ENCODE results near the gene TBC1D24.

TBC1D24 gene

GRCh38 chr16:2450975-2451381 lies 23.9 kb upstream of the TBC1D24 start:
- no peak for DNase-seq

DNA sequence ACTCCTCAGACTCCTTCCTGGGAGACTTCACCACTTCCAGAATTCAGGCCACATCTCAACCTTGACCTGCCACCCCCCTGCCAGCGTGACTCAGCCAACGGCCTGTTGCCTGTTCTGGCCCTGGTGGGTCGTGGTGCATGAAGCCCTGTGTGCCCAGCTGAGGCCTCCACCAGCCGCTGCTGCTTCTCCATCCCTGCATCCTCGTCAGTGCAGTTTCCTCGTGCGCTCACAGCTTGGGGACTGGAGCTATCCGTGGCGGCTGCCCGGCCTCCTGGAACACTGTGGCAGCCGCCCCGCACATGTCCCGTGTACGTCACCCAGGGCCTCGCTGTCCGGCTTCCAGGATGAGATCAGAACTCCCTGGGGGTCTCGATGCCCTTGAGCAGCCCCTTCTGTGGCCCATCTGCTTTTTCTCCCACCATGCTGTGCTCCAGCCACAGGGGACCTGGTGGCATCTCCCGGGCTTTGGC lies 23.0 kb upstream of the TBC1D24 start:
- no peak for DNase-seq

- no peak for DNase-seq
Measured at GRCh38 chr16:2452650-2453049, 22.3 kb upstream of the TBC1D24 start.

GRCh38 chr16:2455081-2455845 lies 19.7 kb upstream of the TBC1D24 start:
- no peak for DNase-seq

- no peak for DNase-seq
Measured at GRCh38 chr16:2456551-2457153, 18.3 kb upstream of the TBC1D24 start.

- no peak for DNase-seq
Measured at GRCh38 chr16:2457267-2457666, 17.7 kb upstream of the TBC1D24 start.

DNA sequence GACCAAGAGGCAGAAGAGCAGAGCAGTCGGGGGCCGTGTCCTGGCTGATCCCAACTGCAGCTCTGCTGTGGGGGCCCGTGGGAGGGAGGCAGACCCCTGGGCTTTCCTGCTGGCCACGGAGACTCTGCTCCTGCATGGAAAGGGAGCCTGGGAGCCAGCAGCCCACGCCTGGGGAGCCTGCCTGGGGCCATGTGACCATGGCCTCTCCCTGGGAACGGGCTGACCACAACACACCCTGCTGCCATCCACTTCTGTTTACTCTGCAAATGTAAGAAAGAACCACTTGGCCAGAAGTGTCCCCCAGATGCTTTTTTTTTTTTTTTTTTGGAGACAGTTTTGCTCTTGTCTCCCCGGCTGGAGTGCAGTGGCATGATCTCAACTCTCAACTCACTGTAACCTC lies 17.0 kb upstream of the TBC1D24 start:
- no peak for DNase-seq

GRCh38 chr16:2458887-2459646 lies 15.9 kb upstream of the TBC1D24 start:
- DNase-seq, result no peak

- peak; percentile 99 for DNase-seq
Measured at GRCh38 chr16:2459647-2460390, 15.1 kb upstream of the TBC1D24 start, which contains the start of gene TEDC2. TEDC2 (plus strand) TSS chr16:2460109; CDS start chr16:2460145, 36 bp downstream.

- DNase-seq, result no peak
Measured at GRCh38 chr16:2460391-2460713, 14.6 kb upstream of the TBC1D24 start.

DNA sequence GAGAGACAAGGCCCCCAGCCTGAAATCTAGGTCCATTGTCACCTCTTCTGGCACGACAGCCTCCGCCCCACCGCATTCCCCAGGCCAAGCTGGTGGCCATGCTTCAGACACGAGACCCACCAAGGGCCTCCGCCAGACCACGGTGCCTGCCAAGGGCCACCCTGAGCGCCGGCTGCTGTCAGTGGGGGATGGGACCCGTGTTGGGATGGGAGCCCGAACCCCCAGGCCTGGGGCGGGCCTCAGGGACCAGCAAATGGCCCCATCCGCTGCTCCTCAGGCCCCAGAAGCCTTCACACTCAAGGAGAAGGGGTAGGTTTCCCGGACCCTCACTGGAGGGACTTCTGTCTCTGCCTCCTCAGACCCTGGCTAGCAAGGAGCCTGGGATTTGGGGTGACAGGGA lies 14.0 kb upstream of the TBC1D24 start:
- no peak for DNase-seq

GRCh38 chr16:2462031-2462866 lies 12.7 kb upstream of the TBC1D24 start:
- DNase-seq, result no peak

DNA sequence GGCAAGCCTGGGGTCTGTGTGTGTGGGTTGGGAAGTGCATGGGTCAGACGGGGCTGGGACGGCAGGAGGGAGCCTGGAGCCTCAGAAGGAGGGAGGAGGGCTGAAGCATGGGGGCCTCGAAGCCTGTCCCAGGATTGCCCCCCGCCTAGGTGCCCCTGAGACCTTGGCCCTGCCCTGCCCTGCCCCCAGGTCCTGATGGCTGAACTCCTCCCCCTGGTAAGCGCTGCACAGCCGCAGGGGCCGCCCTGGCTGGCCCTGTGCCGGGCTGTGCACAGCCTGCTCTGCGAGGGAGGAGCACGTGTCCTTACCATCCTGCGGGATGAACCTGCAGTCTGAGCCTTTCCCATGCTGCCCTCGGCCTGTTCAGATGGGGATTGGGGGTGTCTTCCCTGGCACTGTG lies 10.6 kb upstream of the TBC1D24 start:
- no peak for DNase-seq

GRCh38 chr16:2465653-2466415 lies 9.1 kb upstream of the TBC1D24 start:
- peak; percentile 59 for DNase-seq

GRCh38 chr16:2466667-2467527 lies 8.0 kb upstream of the TBC1D24 start:
- DNase-seq, result peak; percentile 55

DNA sequence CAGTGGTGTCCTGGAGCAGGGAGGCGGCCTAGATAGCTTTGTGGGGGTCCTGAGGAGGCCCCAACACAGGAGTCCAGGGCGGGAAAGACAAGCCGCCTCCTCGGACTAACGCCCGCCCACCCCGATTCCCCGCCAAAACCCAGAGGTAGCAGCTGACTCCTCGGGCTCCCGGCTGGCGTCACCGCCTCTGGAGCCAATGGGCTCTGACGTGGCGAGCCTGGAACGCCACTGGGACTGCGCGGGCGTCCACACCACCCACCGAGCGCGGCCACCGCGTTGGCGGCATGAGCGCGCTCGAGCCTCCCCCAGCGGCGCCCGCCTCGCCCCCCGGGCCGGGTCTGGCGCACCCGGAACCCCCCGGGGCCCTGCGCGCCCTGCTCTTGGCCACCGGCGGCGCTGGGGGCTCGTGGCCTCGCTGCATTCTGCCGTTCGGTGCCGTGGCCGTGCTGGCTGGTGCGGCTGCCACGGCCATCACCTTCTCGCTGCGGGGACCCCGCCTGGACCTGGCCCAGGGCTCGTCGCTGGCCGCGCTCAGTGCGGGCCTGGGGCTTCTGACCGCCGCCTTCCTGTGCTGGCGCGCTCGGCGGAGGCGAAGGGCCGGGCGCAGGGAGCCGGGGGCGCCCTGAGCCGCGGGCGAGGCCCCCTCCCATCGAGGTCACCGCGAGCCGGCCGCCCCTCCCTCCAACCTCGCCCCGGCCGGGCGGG lies 7.2 kb upstream of the TBC1D24 start:
- peak; percentile 89 for DNase-seq

- DNase-seq, result peak; percentile 50
Measured at GRCh38 chr16:2468233-2468724, 6.6 kb upstream of the TBC1D24 start.

- peak; percentile 61 for DNase-seq
Measured at GRCh38 chr16:2468725-2469398, 6.1 kb upstream of the TBC1D24 start.
